ENCODE data around the gene ARHGAP40.

ARHGAP40 gene

GRCh38 chr20:38657390-38657789, 55.8 kb downstream of the ARHGAP40 start:
- no peak for DNase-seq

GRCh38 chr20:38658879-38659596, 57.4 kb downstream of the ARHGAP40 start:
- peak; percentile 40 for DNase-seq

GRCh38 chr20:38659597-38659880, 57.9 kb downstream of the ARHGAP40 start:
- no peak for DNase-seq

GRCh38 chr20:38660429-38660828, 58.8 kb downstream of the ARHGAP40 start:
- no peak for DNase-seq

- DNase-seq = no peak
Measured at GRCh38 chr20:38663660-38664059, 62.1 kb downstream of the ARHGAP40 start.

GRCh38 chr20:38664284-38664683, 62.7 kb downstream of the ARHGAP40 start:
- DNase-seq = no peak

- no peak for DNase-seq
Measured at GRCh38 chr20:38665094-38665493, 63.5 kb downstream of the ARHGAP40 start.

- no peak for DNase-seq
Measured at GRCh38 chr20:38665506-38666285, 64.1 kb downstream of the ARHGAP40 start.

GRCh38 chr20:38667417-38667956, 65.9 kb downstream of the ARHGAP40 start:
- DNase-seq = no peak

- DNase-seq = no peak
Measured at GRCh38 chr20:38669688-38670087, 68.1 kb downstream of the ARHGAP40 start.

- no peak for DNase-seq
Measured at GRCh38 chr20:38670786-38671185, 69.2 kb downstream of the ARHGAP40 start.

GRCh38 chr20:38671186-38671585, 69.6 kb downstream of the ARHGAP40 start:
- no peak for DNase-seq

GRCh38 chr20:38671701-38672292, 70.2 kb downstream of the ARHGAP40 start:
- DNase-seq = no peak

GRCh38 chr20:38672504-38672903, 70.9 kb downstream of the ARHGAP40 start:
- no peak for DNase-seq

GRCh38 chr20:38673261-38673660, 71.7 kb downstream of the ARHGAP40 start:
- no peak for DNase-seq

- no peak for DNase-seq
Measured at GRCh38 chr20:38673725-38674091, 72.1 kb downstream of the ARHGAP40 start.

GRCh38 chr20:38674092-38674764, 72.6 kb downstream of the ARHGAP40 start:
- peak; percentile 48 for DNase-seq

GRCh38 chr20:38674765-38675133, 73.1 kb downstream of the ARHGAP40 start:
- no peak for DNase-seq

- DNase-seq = no peak
Measured at GRCh38 chr20:38676576-38676975, 75.0 kb downstream of the ARHGAP40 start.

- no peak for DNase-seq
Measured at GRCh38 chr20:38680500-38681306, 79.1 kb downstream of the ARHGAP40 start.

- no peak for DNase-seq
Measured at GRCh38 chr20:38685271-38685670, 83.7 kb downstream of the ARHGAP40 start.

GRCh38 chr20:38685853-38686473, 84.4 kb downstream of the ARHGAP40 start:
- DNase-seq = no peak
